H1 (cell line): ENCODE measurements around the gene RELL2. TPM values are rescaled to one million over a fixed set of nuclear protein-coding genes. Genes with fewer than 3 reads are reported as not detected.
A peak's percentile ranks its signal among the peaks of the same experiment; 100 is the strongest.

Experiments
- CTCF ChIA-PET: fragments of 300-600 bp; sonication (Branson Sonifier 250); formaldehyde crosslinking; loops from one replicate; lab custom pipeline; 2021; ENCODE audit not compliant: partially characterized antibody; lab: Charles Lee
- POLR2A ChIA-PET: fragments of 300-600 bp; sonication (Branson Sonifier 250); formaldehyde crosslinking; loops from one replicate; lab custom pipeline; 2021; ENCODE audit warnings: inconsistent platforms; ENCODE audit not compliant: partially characterized antibody; lab: Charles Lee
- DNase-seq, 2 experiments: peaks; one replicate each; pipeline versions ENCODE4 v3.0.0 to v3.0.0-alpha.2; 2010 to 2022; ENCODE audit warnings: low spot score in 2 of 2, low read depth in 1 of 2, mixed read lengths in 1 of 2
- FAIRE-seq: peaks from 2 replicates; lab custom pipeline; 2011; peaks lifted over from hg19 to GRCh38; lab: Jason Lieb, UNC
- H2AFZ ChIP-seq: 2 replicates; pipeline ENCODE4 v1.8.1; 2012; ENCODE audit warnings: low read length, inconsistent platforms
- H2AK5ac ChIP-seq: 2 replicates; pipeline ENCODE4 v1.6.1; 2013; ENCODE audit warnings: low read depth, low read length
- H2BK120ac ChIP-seq: replicated peaks from 2 replicates; pipeline ENCODE3; 2013; ENCODE audit warnings: low read depth, low read length, inconsistent platforms
- H2BK12ac ChIP-seq: 2 replicates; pipeline ENCODE4 v1.6.1; 2013; ENCODE audit warnings: low read depth, low read length
- H2BK15ac ChIP-seq: 2 replicates; pipeline ENCODE4 v1.6.1; 2013; ENCODE audit warnings: low read length
- H2BK20ac ChIP-seq: 2 replicates; pipeline ENCODE4 v1.6.1; 2013; ENCODE audit warnings: low read length
- H2BK5ac ChIP-seq: 2 replicates; pipeline ENCODE4 v1.6.1; 2013; ENCODE audit warnings: low read depth, low read length
- H3K14ac ChIP-seq: 2 replicates; pipeline ENCODE4 v1.6.1; 2013; ENCODE audit warnings: inconsistent platforms; ENCODE audit not compliant: insufficient read length
- H3K18ac ChIP-seq: 2 replicates; pipeline ENCODE4 v1.6.1; 2013; ENCODE audit warnings: low read length; ENCODE audit errors: extremely low read depth
- H3K23ac ChIP-seq: 2 replicates; pipeline ENCODE4 v1.6.1; 2013; ENCODE audit warnings: inconsistent platforms; ENCODE audit not compliant: insufficient read length
- H3K23me2 ChIP-seq: 2 replicates; pipeline ENCODE4 v1.6.1; 2013; ENCODE audit warnings: low read depth, low read length
- H3K27ac ChIP-seq: 2 replicates; pipeline ENCODE4 v1.6.1; 2011; ENCODE audit warnings: low read depth, low read length, inconsistent platforms
- H3K27me3 ChIP-seq, 4 experiments: replicated peaks in 1 of 4; 1 replicate in 1 of 4; 2 replicates in 3 of 4; pipeline versions ENCODE4 v1.6.1 to v1.8.1; 2011 to 2013; ENCODE audit warnings: low read length in 3 of 4, mild to moderate bottlenecking in 3 of 4, inconsistent platforms in 2 of 4, mixed read lengths in 2 of 4, moderate library complexity in 1 of 4; ENCODE audit not compliant: control insufficient read depth in 3 of 4, insufficient read depth in 3 of 4; ENCODE audit errors: extremely low read depth in 1 of 4
- H3K36me3 ChIP-seq, 4 experiments: 2 replicates each; pipeline versions ENCODE4 v1.6.1 to v1.8.1; 2011 to 2013; ENCODE audit warnings: mild to moderate bottlenecking in 4 of 4, low read length in 3 of 4, moderate library complexity in 2 of 4, control low read depth in 1 of 4, inconsistent platforms in 1 of 4; ENCODE audit not compliant: insufficient read depth in 4 of 4, control insufficient read depth in 2 of 4
- H3K4ac ChIP-seq: replicated peaks from 2 replicates; pipeline ENCODE3; 2013; ENCODE audit warnings: low read length, low read depth, mixed read lengths, inconsistent platforms; ENCODE audit not compliant: insufficient read length
- H3K4me1 ChIP-seq, 4 experiments: replicated peaks in 1 of 4; 1 replicate in 1 of 4; 2 replicates in 3 of 4; pipeline versions ENCODE4 v1.6.1 to v1.8.1; 2011 to 2013; ENCODE audit warnings: low read length in 3 of 4, inconsistent platforms in 2 of 4, mixed read lengths in 1 of 4; ENCODE audit not compliant: insufficient read depth in 4 of 4, control insufficient read depth in 3 of 4
- H3K4me2 ChIP-seq, 2 experiments: 2 replicates each; pipeline versions ENCODE4 v1.6.1 to v1.8.1; 2011 to 2013; ENCODE audit warnings: low read depth in 2 of 2, low read length in 2 of 2, control low read depth in 1 of 2, inconsistent platforms in 1 of 2, mild to moderate bottlenecking in 1 of 2; ENCODE audit not compliant: insufficient read depth in 1 of 2
- H3K4me3 ChIP-seq, 4 experiments: fragments of 200-600, 300-600 bp in 1 of 4; sonication (generic), shearing (Covaris generic), sonication (Bioruptor Twin) in 1 of 4; 2 replicates each; pipeline versions ENCODE4 v1.5.1 to v1.8.1; 2011 to 2016; ENCODE audit warnings: low read length in 4 of 4, low read depth in 3 of 4, control low read depth in 2 of 4, inconsistent platforms in 2 of 4, mild to moderate bottlenecking in 2 of 4, mixed read lengths in 1 of 4, moderate library complexity in 1 of 4; ENCODE audit not compliant: insufficient read depth in 2 of 4; ENCODE audit errors: extremely low read depth in 1 of 4
- H3K56ac ChIP-seq: replicated peaks from 2 replicates; pipeline ENCODE3; 2013; ENCODE audit warnings: low read depth, mild to moderate bottlenecking, mixed read lengths, low read length, inconsistent platforms; ENCODE audit not compliant: insufficient read length
- H3K79me1 ChIP-seq: 2 replicates; pipeline ENCODE4 v1.6.1; 2013; ENCODE audit warnings: low read depth, low read length, control low read depth
- H3K79me2 ChIP-seq, 2 experiments: 2 replicates each; pipeline versions ENCODE4 v1.6.1 to v1.8.1; 2012 to 2013; ENCODE audit warnings: low read length in 2 of 2, mild to moderate bottlenecking in 2 of 2, inconsistent platforms in 1 of 2; ENCODE audit not compliant: insufficient read depth in 2 of 2, control insufficient read depth in 1 of 2
- H3K9ac ChIP-seq, 4 experiments: replicated peaks in 1 of 4; 1 replicate in 1 of 4; 2 replicates in 3 of 4; pipeline versions ENCODE4 v1.6.1 to v1.8.1; 2011 to 2013; ENCODE audit warnings: low read depth in 3 of 4, low read length in 3 of 4, control low read depth in 2 of 4, mild to moderate bottlenecking in 2 of 4, moderate library complexity in 2 of 4, inconsistent platforms in 1 of 4; ENCODE audit errors: extremely low read depth in 1 of 4
- H3K9me3 ChIP-seq, 2 experiments: 2 replicates each; pipeline versions ENCODE4 v1.6.1 to v1.8.1; 2012 to 2013; ENCODE audit warnings: mild to moderate bottlenecking in 2 of 2, moderate library complexity in 2 of 2, control low read depth in 1 of 2, inconsistent platforms in 1 of 2, low read depth in 1 of 2, low read length in 1 of 2, mixed read lengths in 1 of 2; ENCODE audit not compliant: insufficient read depth in 2 of 2
- H4K20me1 ChIP-seq, 2 experiments: replicated peaks in 1 of 2; 2 replicates each; pipeline versions ENCODE3 to v1.8.1; 2011 to 2013; ENCODE audit warnings: inconsistent platforms in 2 of 2, low read length in 2 of 2, mild to moderate bottlenecking in 1 of 2; ENCODE audit not compliant: insufficient read depth in 2 of 2, control insufficient read depth in 1 of 2
- H4K5ac ChIP-seq: 2 replicates; pipeline ENCODE4 v1.6.1; 2013; ENCODE audit warnings: low read length, low read depth, mixed read lengths, inconsistent platforms; ENCODE audit not compliant: insufficient read length
- H4K8ac ChIP-seq: 2 replicates; pipeline ENCODE4 v1.8.0; 2013; ENCODE audit warnings: mild to moderate bottlenecking, moderate library complexity, low read length, inconsistent platforms; ENCODE audit not compliant: insufficient read depth; ENCODE audit errors: extremely low read depth
- H4K91ac ChIP-seq: replicated peaks from 2 replicates; pipeline ENCODE3; 2013; ENCODE audit warnings: low read length, mixed read lengths, inconsistent platforms; ENCODE audit not compliant: insufficient read length
- ASH2L ChIP-seq: fragments of 200-600, 300-600 bp; sonication (generic); IDR thresholded peaks from one replicate; pipeline ENCODE4 v1.7.1; 2017; ENCODE audit warnings: low read length
- CBX8 ChIP-seq: fragments of 300-800, 300-1000 bp; sonication (generic); IDR thresholded peaks from 2 replicates; pipeline ENCODE4 v1.7.1; 2016; ENCODE audit warnings: low read depth, low read length, borderline replicate concordance
- CREB1 ChIP-seq: IDR thresholded peaks from 2 replicates; pipeline ENCODE4 v1.6.1; 2012; ENCODE audit warnings: inconsistent platforms
- HDAC6 ChIP-seq: IDR thresholded peaks from one replicate; pipeline ENCODE4 v1.7.1; 2012; ENCODE audit warnings: low read depth, mild to moderate bottlenecking, inconsistent platforms, low read length, moderate library complexity
- JUN ChIP-seq: IDR thresholded peaks from 2 replicates; pipeline ENCODE4 v1.6.1; 2011; ENCODE audit warnings: low read depth, mild to moderate bottlenecking, improper control_type of control experiment, low read length
- NRF1 ChIP-seq: IDR thresholded peaks from 2 replicates; pipeline ENCODE4 v1.6.1; 2011; ENCODE audit warnings: mild to moderate bottlenecking, low read depth, low read length, improper control_type of control experiment
- SP4 ChIP-seq: IDR thresholded peaks from 2 replicates; pipeline ENCODE4 v1.6.1; 2012; ENCODE audit warnings: low read length, inconsistent platforms
- SRF ChIP-seq: IDR thresholded peaks from 2 replicates; pipeline ENCODE4 v1.6.1; 2011; ENCODE audit warnings: mild to moderate bottlenecking, low read depth, low read length, moderate library complexity
- WGBS, 2 experiments: shearing (Covaris generic) in 1 of 2; methylation state at CpG; one replicate each; pipeline versions ENCODE4 v1.1.6 to v1.1.7; 2013 to 2015; ENCODE audit warnings: low lambda C conversion rate in 2 of 2, mixed read lengths in 2 of 2, inconsistent platforms in 1 of 2, low coverage in 1 of 2, missing lambda C conversion rate in 1 of 2; ENCODE audit not compliant: insufficient replicate concordance in 2 of 2, insufficient coverage in 1 of 2, insufficient read length in 1 of 2; ENCODE audit errors: extremely low coverage in 1 of 2, missing lambda C conversion rate in 1 of 2; 5-methylcytosine and 5-hydroxymethylcytosine counted together
- polyA plus RNA-seq, 7 experiments: library from polyadenylated mRNA; depleted of rRNA in 3 of 7; stranded (reverse) in 5 of 7; unstranded in 2 of 7; fragments of >200 nt in 5 of 7; fragments of 200-250 nt in 2 of 7; gene quantifications; 1 replicate in 5 of 7; 2 replicates in 1 of 7; 4 replicates in 1 of 7; pipeline versions ENCODE4 v1.2.1 to v1.2.3, GENCODE V29; 2011 to 2013; ENCODE audit warnings: missing spikeins in 2 of 7, mixed read lengths in 2 of 7
- total RNA-seq: library from RNA; stranded (reverse); fragmentation: NEBNext Ultra II Directional; extraction: Animal tissue kit (Norgen Biotek cat#: 25700); gene quantifications from 2 replicates; pipeline ENCODE4 v1.2.1, GENCODE V29; 2021

Gene RELL2
- total and polyA plus RNA-seq, 2 of the 8 experiments (the other 6 are each of a cell fraction or from before 2014, with no cell fraction given): 18.6 to 23.7 TPM

GRCh38 chr5:141635646-141636045, 1.2 kb upstream of the RELL2 start:
- WGBS, 2 experiments: 91% methylated on average over 7 of the region's 7 CpGs; no CpG with 5 or more reads in 1 of the 2 experiments
- Histone ChIP-seq H4K91ac (no peak overlapping the region), H3K4me3 (peak overlapping the region; percentile 84 to 99 (median 98); a peak in 7 of 8 replicates)
- TF ChIP-seq SP4 (no peak), CBX8 (no peak), CREB1 (no peak), SRF (no peak), HDAC6 (no peak), NRF1 (no peak), JUN (no peak), ASH2L (no peak)

More at GRCh38 chr5:141635646-141636045, 1.2 kb upstream of the RELL2 start:
- H3K9ac ChIP-seq: peak overlapping the region in 3 of 4 experiments; percentile 49 to 88 (median 85); a peak in 3 of 7 replicates
- no peaks in the 10 kb centered on the region for H3K9me3 ChIP-seq
- peaks cover 12% of the 10 kb centered on the region for H3K79me1 ChIP-seq
- no peak overlapping the region for H2BK5ac ChIP-seq
- peaks cover 0 to 11% (median 0%) of the 10 kb centered on the region in 4 experiments; a peak in 1 of 8 replicates for H3K36me3 ChIP-seq
- H2BK12ac ChIP-seq: no peak overlapping the region
- no peak overlapping the region for H3K18ac ChIP-seq
- H3K27me3 ChIP-seq: peaks cover 0 to 4% (median 0%) of the 10 kb centered on the region in 4 experiments; a peak in 1 of 7 replicates
- peaks cover 10 to 46% of the 10 kb centered on the region in 2 experiments for H3K79me2 ChIP-seq
- H3K23me2 ChIP-seq: peaks cover 14% of the 10 kb centered on the region
- no peak for DNase-seq
- H3K14ac ChIP-seq: no peak overlapping the region
- no peak overlapping the region for H3K23ac ChIP-seq
- no peak overlapping the region for H2AK5ac ChIP-seq
- H4K5ac ChIP-seq: no peak overlapping the region
- H3K4me1 ChIP-seq: peaks cover 0 to 5% (median 3%) of the 10 kb centered on the region in 4 experiments; a peak in 5 of 7 replicates
- H4K8ac ChIP-seq: no peak overlapping the region
- no peak overlapping the region for H3K56ac ChIP-seq
- H4K20me1 ChIP-seq: peaks cover 4 to 13% of the 10 kb centered on the region in 2 experiments
- H3K4ac ChIP-seq: no peak overlapping the region
- no peak for FAIRE-seq
- CTCF ChIA-PET: interaction anchor here (0.7 to 10.3 kb wide), 12 partner anchors 9 to 333 kb away, joined by 3 to 117 read pairs (median 3); partner anchors contain the start of genes DIAPH1, FCHSD1 and RNF14
- no peak overlapping the region for H3K27ac ChIP-seq
- no peak overlapping the region for H2BK20ac ChIP-seq
- H3K4me2 ChIP-seq: peak overlapping the region; percentile 90 to 97
- no peak overlapping the region for H2BK15ac ChIP-seq
- H2AFZ ChIP-seq: no peak overlapping the region
- H2BK120ac ChIP-seq: no peak overlapping the region
- POLR2A ChIA-PET: interaction anchor here (0.6 to 6.8 kb wide), 9 partner anchors 10 to 305 kb away, joined by 3 to 96 read pairs (median 6); partner anchors contain the start of genes DIAPH1 and FCHSD1
